HepG2 (cell line): ENCODE measurements around the gene MTHFD2L. TPM values are rescaled to one million over a fixed set of nuclear protein-coding genes. Genes with fewer than 3 reads are reported as not detected.
A peak's percentile ranks its signal among the peaks of the same experiment; 100 is the strongest.

Source experiments
- MAFK ChIP-seq, 2 experiments: IDR thresholded peaks in 1 of 2; conservative IDR thresholded peaks in 1 of 2; 2 replicates each; pipeline ENCODE4 v1.6.1; 2011; ENCODE audit warnings: improper control_type of control experiment in 2 of 2, low read length in 2 of 2
- NFYB ChIP-seq: sonication (generic); formaldehyde crosslinking; IDR thresholded peaks from 2 replicates; pipeline ENCODE4 v1.4.0; 2020; ENCODE audit warnings: missing genetic modification reagents
- RBM39 ChIP-seq: fragments of 200-400 bp; formaldehyde crosslinking; IDR thresholded peaks from one replicate; pipeline ENCODE4 v1.6.1; 2018; ENCODE audit warnings: antibody characterized with exemption, mild to moderate bottlenecking, low read depth, low read length; ENCODE audit not compliant: poor library complexity, severe bottlenecking
- SNAPC4 ChIP-seq: sonication (generic); formaldehyde crosslinking; IDR thresholded peaks from 2 replicates; pipeline ENCODE4 v1.4.0; 2020; ENCODE audit warnings: mild to moderate bottlenecking, missing genetic modification reagents
- TAF1 ChIP-seq: sonication (generic); formaldehyde crosslinking; IDR thresholded peaks from 2 replicates; pipeline ENCODE4 v1.4.0; 2020; ENCODE audit warnings: missing genetic modification reagents
- ZFP91 ChIP-seq: sonication (generic); formaldehyde crosslinking; IDR thresholded peaks from 2 replicates; pipeline ENCODE4 v1.9.0; 2022; ENCODE audit warnings: missing genetic modification reagents, mild to moderate bottlenecking, borderline replicate concordance
- ZNF644 ChIP-seq: IDR thresholded peaks from 2 replicates; pipeline ENCODE4 v1.6.1; 2016; ENCODE audit warnings: low read depth
- polyA plus RNA-seq, 8 experiments: library from polyadenylated mRNA; depleted of rRNA in 3 of 8; stranded (reverse) in 7 of 8; unstranded in 1 of 8; fragments of >200 nt; fragmentation: Illumina TruSeq in 4 of 8; extraction: Trizol in 4 of 8; gene quantifications; 2 replicates each; pipeline versions ENCODE4 v1.2.1 to v1.2.3, GENCODE V29; 2011 to 2016; ENCODE audit warnings: low read depth in 4 of 8, missing spikeins in 1 of 8, mixed read lengths in 1 of 8; ENCODE audit not compliant: insufficient read depth in 1 of 8
- total RNA-seq, 5 experiments: library from RNA; depleted of rRNA; stranded (reverse); fragments of >200 nt; fragmentation: Illumina TruSeq; extraction: Trizol; gene quantifications; 2 replicates each; pipeline ENCODE4 v1.2.3, GENCODE V29; 2016; ENCODE audit warnings: low read depth in 1 of 5
- TF ChIP-seq, protein P1 (sequence below): sonication (generic); formaldehyde crosslinking; IDR thresholded peaks from 2 replicates; pipeline ENCODE4 v1.5.0; 2020; ENCODE audit warnings: mild to moderate bottlenecking, missing genetic modification reagents
- TF ChIP-seq, protein P2 (sequence below): sonication (generic); formaldehyde crosslinking; IDR thresholded peaks from 2 replicates; pipeline ENCODE4 v1.4.0; 2020; ENCODE audit warnings: missing genetic modification reagents

Gene MTHFD2L
- total and polyA plus RNA-seq, 2 of the 13 experiments (the other 11 are each of a cell fraction or from before 2014, with no cell fraction given): 10.5 to 14.9 TPM

DNA sequence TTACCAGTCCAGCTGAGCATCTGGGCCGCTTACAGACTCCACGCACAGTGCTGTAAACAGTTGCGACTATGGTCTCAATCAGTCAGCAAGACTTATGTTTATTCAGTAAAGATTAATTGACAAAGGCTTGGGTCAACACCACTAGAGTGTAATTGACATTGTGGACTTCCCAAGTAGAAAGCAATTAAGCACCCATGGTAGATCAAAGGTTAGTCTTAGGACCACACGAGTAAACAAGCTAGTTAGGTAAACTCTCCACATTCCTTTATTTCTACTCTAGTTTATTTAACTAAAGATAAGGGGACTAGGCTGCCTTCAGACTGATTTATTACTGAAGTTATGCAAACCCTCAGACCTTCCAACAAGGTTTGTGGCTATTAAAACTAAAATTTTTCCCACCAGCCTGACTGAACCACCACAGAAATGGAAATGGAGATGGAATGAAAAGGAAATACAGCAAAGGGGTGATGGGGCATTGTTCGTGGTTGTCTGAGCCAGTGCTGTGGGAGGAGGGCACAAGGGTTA is 44.2 kb downstream of the MTHFD2L start (continued):
- TF ChIP-seq SNAPC4 (0 out of 2 replicates have a peak, but pooled peaks have one; percentile 56), ZFP91 (CRISPR knock-in tag) (no peak), MAFK (conservative IDR thresholded peaks at IDR 0.05 in 1 of 2, IDR thresholded peaks at IDR 0.05 in 1 of 2; ENCODE audit: low read length in 2 of 2) (peak in 1 of 2 experiments; percentile 9; a peak in 1 of 4 replicates), TAF1 (CRISPR knock-in tag) (no peak), NFYB (CRISPR knock-in tag) (no peak), ZNF644 (CRISPR knock-in tag) (peak; percentile 54; the same call in 1 of the 2 replicates), RBM39 (no peak)
- TF ChIP-seq, protein P1, sequence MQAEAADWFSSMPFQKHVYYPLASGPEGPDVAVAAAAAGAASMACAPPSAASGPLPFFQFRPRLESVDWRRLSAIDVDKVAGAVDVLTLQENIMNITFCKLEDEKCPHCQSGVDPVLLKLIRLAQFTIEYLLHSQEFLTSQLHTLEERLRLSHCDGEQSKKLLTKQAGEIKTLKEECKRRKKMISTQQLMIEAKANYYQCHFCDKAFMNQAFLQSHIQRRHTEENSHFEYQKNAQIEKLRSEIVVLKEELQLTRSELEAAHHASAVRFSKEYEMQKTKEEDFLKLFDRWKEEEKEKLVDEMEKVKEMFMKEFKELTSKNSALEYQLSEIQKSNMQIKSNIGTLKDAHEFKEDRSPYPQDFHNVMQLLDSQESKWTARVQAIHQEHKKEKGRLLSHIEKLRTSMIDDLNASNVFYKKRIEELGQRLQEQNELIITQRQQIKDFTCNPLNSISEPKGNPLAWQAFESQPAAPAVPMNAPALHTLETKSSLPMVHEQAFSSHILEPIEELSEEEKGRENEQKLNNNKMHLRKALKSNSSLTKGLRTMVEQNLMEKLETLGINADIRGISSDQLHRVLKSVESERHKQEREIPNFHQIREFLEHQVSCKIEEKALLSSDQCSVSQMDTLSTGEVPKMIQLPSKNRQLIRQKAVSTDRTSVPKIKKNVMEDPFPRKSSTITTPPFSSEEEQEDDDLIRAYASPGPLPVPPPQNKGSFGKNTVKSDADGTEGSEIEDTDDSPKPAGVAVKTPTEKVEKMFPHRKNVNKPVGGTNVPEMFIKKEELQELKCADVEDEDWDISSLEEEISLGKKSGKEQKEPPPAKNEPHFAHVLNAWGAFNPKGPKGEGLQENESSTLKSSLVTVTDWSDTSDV (CRISPR knock-in tag): no peak
- TF ChIP-seq, protein P2, sequence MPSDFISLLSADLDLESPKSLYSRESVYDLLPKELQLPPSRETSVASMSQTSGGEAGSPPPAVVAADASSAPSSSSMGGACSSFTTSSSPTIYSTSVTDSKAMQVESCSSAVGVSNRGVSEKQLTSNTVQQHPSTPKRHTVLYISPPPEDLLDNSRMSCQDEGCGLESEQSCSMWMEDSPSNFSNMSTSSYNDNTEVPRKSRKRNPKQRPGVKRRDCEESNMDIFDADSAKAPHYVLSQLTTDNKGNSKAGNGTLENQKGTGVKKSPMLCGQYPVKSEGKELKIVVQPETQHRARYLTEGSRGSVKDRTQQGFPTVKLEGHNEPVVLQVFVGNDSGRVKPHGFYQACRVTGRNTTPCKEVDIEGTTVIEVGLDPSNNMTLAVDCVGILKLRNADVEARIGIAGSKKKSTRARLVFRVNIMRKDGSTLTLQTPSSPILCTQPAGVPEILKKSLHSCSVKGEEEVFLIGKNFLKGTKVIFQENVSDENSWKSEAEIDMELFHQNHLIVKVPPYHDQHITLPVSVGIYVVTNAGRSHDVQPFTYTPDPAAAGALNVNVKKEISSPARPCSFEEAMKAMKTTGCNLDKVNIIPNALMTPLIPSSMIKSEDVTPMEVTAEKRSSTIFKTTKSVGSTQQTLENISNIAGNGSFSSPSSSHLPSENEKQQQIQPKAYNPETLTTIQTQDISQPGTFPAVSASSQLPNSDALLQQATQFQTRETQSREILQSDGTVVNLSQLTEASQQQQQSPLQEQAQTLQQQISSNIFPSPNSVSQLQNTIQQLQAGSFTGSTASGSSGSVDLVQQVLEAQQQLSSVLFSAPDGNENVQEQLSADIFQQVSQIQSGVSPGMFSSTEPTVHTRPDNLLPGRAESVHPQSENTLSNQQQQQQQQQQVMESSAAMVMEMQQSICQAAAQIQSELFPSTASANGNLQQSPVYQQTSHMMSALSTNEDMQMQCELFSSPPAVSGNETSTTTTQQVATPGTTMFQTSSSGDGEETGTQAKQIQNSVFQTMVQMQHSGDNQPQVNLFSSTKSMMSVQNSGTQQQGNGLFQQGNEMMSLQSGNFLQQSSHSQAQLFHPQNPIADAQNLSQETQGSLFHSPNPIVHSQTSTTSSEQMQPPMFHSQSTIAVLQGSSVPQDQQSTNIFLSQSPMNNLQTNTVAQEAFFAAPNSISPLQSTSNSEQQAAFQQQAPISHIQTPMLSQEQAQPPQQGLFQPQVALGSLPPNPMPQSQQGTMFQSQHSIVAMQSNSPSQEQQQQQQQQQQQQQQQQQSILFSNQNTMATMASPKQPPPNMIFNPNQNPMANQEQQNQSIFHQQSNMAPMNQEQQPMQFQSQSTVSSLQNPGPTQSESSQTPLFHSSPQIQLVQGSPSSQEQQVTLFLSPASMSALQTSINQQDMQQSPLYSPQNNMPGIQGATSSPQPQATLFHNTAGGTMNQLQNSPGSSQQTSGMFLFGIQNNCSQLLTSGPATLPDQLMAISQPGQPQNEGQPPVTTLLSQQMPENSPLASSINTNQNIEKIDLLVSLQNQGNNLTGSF (CRISPR knock-in tag): no peak
